NT2/D1 (cell line): ENCODE data around the gene CDKN2A.
A peak's percentile ranks its signal among the peaks of the same experiment; 100 is the strongest.

ENCODE experiments used
- DNase-seq: peaks from one replicate; pipeline ENCODE4 v3.0.0-alpha.2; 2011; ENCODE audit warnings: low read depth, low spot score
- H3K27me3 ChIP-seq: 2 replicates; pipeline ENCODE4 v1.6.0; 2011; ENCODE audit warnings: mild to moderate bottlenecking; ENCODE audit not compliant: insufficient read length, insufficient read depth
- H3K36me3 ChIP-seq: 2 replicates; pipeline ENCODE4 v1.6.1; 2011; ENCODE audit warnings: mild to moderate bottlenecking, low read length, mixed read lengths; ENCODE audit not compliant: insufficient read depth, insufficient read length
- H3K4me1 ChIP-seq: 2 replicates; pipeline ENCODE4 v1.5.1; 2011; ENCODE audit not compliant: insufficient read depth, insufficient read length
- H3K4me3 ChIP-seq: 2 replicates; pipeline ENCODE4 v1.5.1; 2011; ENCODE audit warnings: low read depth; ENCODE audit not compliant: insufficient read length
- H3K9ac ChIP-seq: 2 replicates; pipeline ENCODE4 v1.6.0; 2011; ENCODE audit warnings: low read depth; ENCODE audit not compliant: insufficient read length
- H3K9me3 ChIP-seq: 2 replicates; pipeline ENCODE4 v1.5.1; 2011; ENCODE audit warnings: mild to moderate bottlenecking, low read length; ENCODE audit not compliant: insufficient read depth
- SUZ12 ChIP-seq: IDR thresholded peaks from 2 replicates; pipeline ENCODE4 v1.6.1; 2011; ENCODE audit not compliant: insufficient read length, insufficient read depth; ENCODE audit errors: extremely low read depth
- YY1 ChIP-seq: IDR thresholded peaks from 2 replicates; pipeline ENCODE4 v1.6.1; 2011; ENCODE audit not compliant: insufficient read length, insufficient read depth
- ZNF274 ChIP-seq: IDR thresholded peaks from 2 replicates; pipeline ENCODE4 v1.6.1; 2011; ENCODE audit warnings: mild to moderate bottlenecking, low read depth, low read length

The CDKN2A gene

DNA sequence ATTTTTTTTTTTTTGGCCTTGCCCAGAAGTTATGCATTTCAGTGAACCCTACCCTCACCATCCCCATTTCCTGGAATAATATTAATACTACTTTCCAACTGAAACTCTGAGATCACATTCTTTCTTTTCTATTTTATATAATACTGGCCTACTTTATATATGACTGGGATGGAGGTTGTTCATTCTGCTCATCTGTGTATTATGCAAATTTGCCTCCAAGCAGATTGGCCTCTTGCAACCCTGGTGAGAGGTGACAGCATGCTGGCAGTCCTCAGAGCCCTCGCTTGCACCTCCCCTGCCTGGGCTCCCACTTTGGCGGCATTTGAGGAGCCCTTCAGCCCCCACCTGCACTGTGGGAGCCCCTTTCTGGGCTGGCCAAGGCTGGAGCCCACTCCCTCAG is 35.4 kb downstream of the CDKN2A start:
- no peaks in the 10 kb centered on the region; the same call in 1 of the 2 replicates for H3K9me3 ChIP-seq
- no peak overlapping the region for H3K4me3 ChIP-seq
- H3K9ac ChIP-seq = no peak overlapping the region
- H3K4me1 ChIP-seq = no peaks in the 10 kb centered on the region
- no peaks in the 10 kb centered on the region for H3K36me3 ChIP-seq
- TF ChIP-seq ZNF274 (no peak), SUZ12 (no peak), YY1 (no peak)
- peaks cover 17% of the 10 kb centered on the region for H3K27me3 ChIP-seq
- no peak for DNase-seq

DNA sequence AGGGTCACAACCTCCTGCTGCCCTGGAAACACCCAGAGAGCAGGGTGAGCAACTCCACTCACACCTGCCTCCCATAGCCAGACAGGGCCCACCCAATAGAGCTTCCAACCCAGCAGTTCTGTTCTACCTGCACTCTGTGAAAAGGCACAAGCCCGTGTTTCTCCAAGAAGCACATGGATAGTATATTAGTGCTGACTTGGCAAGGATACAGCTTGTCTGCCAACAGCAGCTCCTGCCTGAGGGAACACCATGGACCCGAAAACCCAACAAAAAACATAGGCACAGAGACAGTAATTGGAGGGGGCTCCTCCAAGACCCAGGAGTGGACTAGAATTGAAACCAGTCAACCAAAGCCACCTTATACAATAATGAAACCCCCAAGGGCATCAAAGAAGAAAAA is 48.6 kb downstream of the CDKN2A start:
- DNase-seq = no peak
- H3K4me3 ChIP-seq = no peak overlapping the region

DNA sequence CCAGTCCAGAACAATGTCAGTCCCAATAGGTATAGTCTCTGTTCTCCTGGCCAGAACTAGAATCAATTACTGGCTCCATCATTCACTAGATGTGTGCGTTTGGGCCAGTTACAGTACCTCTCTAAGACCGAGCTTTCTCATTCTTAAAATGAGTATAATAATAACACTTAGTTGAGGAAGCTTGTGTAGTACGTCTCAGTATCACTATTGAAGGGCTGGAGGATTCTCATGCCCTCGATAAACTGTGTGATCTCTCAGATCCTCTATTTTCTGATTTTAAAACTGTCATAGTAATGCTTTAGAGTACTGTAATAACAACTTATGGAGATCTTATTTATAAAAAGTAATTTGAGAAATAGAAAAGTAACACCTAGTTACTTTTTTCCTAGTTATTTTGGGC is 50.7 kb downstream of the CDKN2A start:
- no peak overlapping the region for H3K4me3 ChIP-seq
- TF ChIP-seq YY1 = no peak
- no peak for TF ChIP-seq SUZ12
- TF ChIP-seq ZNF274 = no peak

More for the DNA sequence above, 48.6 kb downstream of the CDKN2A start:
- TF ChIP-seq SUZ12 = no peak
- TF ChIP-seq ZNF274 = no peak
- no peak for TF ChIP-seq YY1
- H3K9me3 ChIP-seq = no peaks in the 10 kb centered on the region
- no peaks in the 10 kb centered on the region for H3K36me3 ChIP-seq
- no peaks in the 10 kb centered on the region for H3K4me1 ChIP-seq
- no peak overlapping the region for H3K9ac ChIP-seq
- H3K27me3 ChIP-seq = no peaks in the 10 kb centered on the region

GRCh38 chr9:21941337-21941995 is 52.7 kb downstream of the CDKN2A start:
- Histone ChIP-seq H3K4me1 (no peaks in the 10 kb centered on the region), H3K36me3 (no peaks in the 10 kb centered on the region), H3K9ac (no peak overlapping the region), H3K4me3 (no peak overlapping the region), H3K9me3 (no peaks in the 10 kb centered on the region), H3K27me3 (no peaks in the 10 kb centered on the region)
- no peak for DNase-seq
- TF ChIP-seq SUZ12 (no peak), ZNF274 (no peak), YY1 (no peak)

More for the DNA sequence above, 50.7 kb downstream of the CDKN2A start:
- Histone ChIP-seq H3K27me3 (no peaks in the 10 kb centered on the region), H3K4me1 (no peaks in the 10 kb centered on the region), H3K36me3 (no peaks in the 10 kb centered on the region), H3K9me3 (no peaks in the 10 kb centered on the region), H3K9ac (no peak overlapping the region)
- DNase-seq = no peak

- DNase-seq = no peak
- TF ChIP-seq ZNF274 = no peak
- no peak for TF ChIP-seq SUZ12
- no peak for TF ChIP-seq YY1
- H3K9ac ChIP-seq = no peak overlapping the region
- no peaks in the 10 kb centered on the region for H3K4me1 ChIP-seq
- no peak overlapping the region for H3K4me3 ChIP-seq
- no peaks in the 10 kb centered on the region for H3K9me3 ChIP-seq
- H3K27me3 ChIP-seq = no peaks in the 10 kb centered on the region
- H3K36me3 ChIP-seq = no peaks in the 10 kb centered on the region
Measured at GRCh38 chr9:21936161-21936560, 58.0 kb downstream of the CDKN2A start.

DNA sequence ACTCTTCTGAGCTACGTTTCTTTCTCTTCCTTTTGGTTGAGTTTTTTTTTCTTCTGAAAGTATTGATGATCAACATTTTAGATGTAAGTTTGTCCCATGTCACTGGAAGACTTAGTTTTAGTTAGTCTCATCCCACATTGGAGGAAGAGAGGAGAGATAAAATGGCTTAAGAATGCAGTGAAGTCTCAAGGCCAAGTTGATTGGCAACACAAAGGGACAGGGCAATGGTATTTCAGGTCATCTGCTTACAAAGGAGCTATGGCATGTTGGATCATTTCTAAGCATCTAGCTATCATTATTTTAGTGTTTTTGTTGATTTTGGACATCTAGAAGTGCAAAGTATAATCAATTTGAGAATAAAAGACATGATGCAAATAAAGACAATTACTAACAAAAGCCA is 58.6 kb downstream of the CDKN2A start:
- H3K9me3 ChIP-seq = no peaks in the 10 kb centered on the region
- no peaks in the 10 kb centered on the region for H3K4me1 ChIP-seq
- H3K9ac ChIP-seq = no peak overlapping the region
- no peaks in the 10 kb centered on the region for H3K27me3 ChIP-seq
- DNase-seq = peak; percentile 20
- TF ChIP-seq YY1 (no peak), SUZ12 (no peak), ZNF274 (no peak)
- H3K4me3 ChIP-seq = no peak overlapping the region
- no peaks in the 10 kb centered on the region for H3K36me3 ChIP-seq

DNA sequence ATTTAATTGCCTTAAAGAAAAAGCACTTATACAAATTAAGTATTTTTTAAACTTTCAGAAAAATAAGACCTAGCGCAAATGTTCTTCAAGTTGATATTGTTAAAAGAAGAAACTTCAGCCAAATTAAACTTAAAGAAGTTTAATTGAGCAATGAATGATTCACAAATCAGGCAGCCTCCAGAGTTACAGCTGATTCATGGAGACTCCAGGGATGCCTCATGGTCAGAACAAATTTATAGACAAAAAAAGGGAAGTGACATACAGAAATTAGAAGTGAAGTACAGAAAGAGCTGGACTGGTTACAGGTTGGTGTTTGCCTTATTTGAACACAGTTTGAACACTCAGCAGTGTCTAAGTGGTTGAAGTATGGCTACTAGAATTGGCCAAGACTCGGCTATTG is 60.3 kb downstream of the CDKN2A start:
- no peak overlapping the region for H3K4me3 ChIP-seq
- no peaks in the 10 kb centered on the region for H3K36me3 ChIP-seq
- H3K9ac ChIP-seq = no peak overlapping the region
- no peak for TF ChIP-seq ZNF274
- no peak for TF ChIP-seq SUZ12
- no peak for TF ChIP-seq YY1
- H3K4me1 ChIP-seq = no peaks in the 10 kb centered on the region
- no peaks in the 10 kb centered on the region for H3K27me3 ChIP-seq
- H3K9me3 ChIP-seq = no peaks in the 10 kb centered on the region
- DNase-seq = no peak

DNA sequence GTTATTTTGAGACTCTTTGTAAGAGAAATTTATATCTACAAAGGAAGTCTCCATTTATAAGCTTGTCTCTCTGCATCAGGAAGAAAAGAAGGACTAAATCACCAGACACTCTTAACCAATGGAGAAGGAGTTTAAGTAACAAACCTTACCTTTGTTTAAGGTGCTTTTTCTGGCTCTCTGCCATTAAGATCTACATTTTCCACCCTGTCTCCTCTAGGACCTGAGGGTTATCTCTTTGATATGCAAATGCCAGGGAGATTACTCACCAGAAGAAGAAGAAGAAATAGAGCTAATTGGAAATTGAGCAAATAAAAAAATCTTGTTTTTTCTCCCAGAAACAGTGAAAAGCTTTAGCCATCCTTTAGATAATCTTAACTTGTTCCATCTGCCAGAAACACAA is 60.9 kb downstream of the CDKN2A start:
- Histone ChIP-seq H3K9me3 (no peaks in the 10 kb centered on the region), H3K27me3 (no peaks in the 10 kb centered on the region), H3K9ac (no peak overlapping the region), H3K4me3 (no peak overlapping the region), H3K36me3 (no peaks in the 10 kb centered on the region), H3K4me1 (no peaks in the 10 kb centered on the region)
- DNase-seq = peak; percentile 44
- TF ChIP-seq SUZ12 (no peak), YY1 (no peak), ZNF274 (no peak)
